Esophagus squamous epithelium (tissue), 4 donors: Measurements from ENCODE around the gene CST9.

Experiments used
- CTCF ChIP-seq, 6 experiments: fragments of 450-650 bp in 4 of 6; fragments of 200-600 bp in 2 of 6; sonication (generic) in 2 of 6; IDR thresholded peaks; one replicate each; pipeline ENCODE4 v1.5.1; 2016 to 2019; ENCODE audit warnings: antibody characterized with exemption in 6 of 6, mild to moderate bottlenecking in 4 of 6, moderate library complexity in 4 of 6
- POLR2A ChIP-seq, 4 donors: fragments of 450-650 bp; IDR thresholded peaks; one replicate each; pipeline ENCODE4 v1.6.1; 2017; ENCODE audit warnings: antibody characterized with exemption in 4 of 4, mild to moderate bottlenecking in 4 of 4, moderate library complexity in 3 of 4

GRCh38 chr20:23640018-23640601 lies 34.4 kb upstream of the CST9 start:
- no peak for TF ChIP-seq CTCF (IDR thresholded peaks at IDR 0.05)
- TF ChIP-seq POLR2A (IDR thresholded peaks at IDR 0.05): no peak
